Retinal pigment epithelial cell (primary cell): ENCODE data around the gene WNT9A.
"Not testable (repeated sequence)": the region's sequence is repeated elsewhere in the genome, so short reads cannot be mapped to it uniquely, and the experiment has no call there.

Source experiments
- DNase-seq: peaks from one replicate; pipeline ENCODE4 v3.0.0-alpha.2; 2010; ENCODE audit warnings: low read depth
- H3K4me3 ChIP-seq: 2 replicates; pipeline ENCODE4 v1.5.1; 2011; ENCODE audit warnings: mild to moderate bottlenecking, low read length, control low read depth, moderate library complexity
- CTCF ChIP-seq: conservative IDR thresholded peaks from 2 replicates; pipeline ENCODE4 v1.5.1; 2011; ENCODE audit warnings: low read depth, low read length, control low read depth, inconsistent platforms

The WNT9A gene

GRCh38 chr1:227883641-227884301 is 64.0 kb downstream of the WNT9A start:
- DNase-seq: no peak
- no peak overlapping the region for H3K4me3 ChIP-seq
- no peak for TF ChIP-seq CTCF

GRCh38 chr1:227883073-227883520 is 64.6 kb downstream of the WNT9A start:
- H3K4me3 ChIP-seq: no peak overlapping the region
- no peak for TF ChIP-seq CTCF
- no peak for DNase-seq

GRCh38 chr1:227880342-227880924 is 67.3 kb downstream of the WNT9A start:
- DNase-seq: no peak
- TF ChIP-seq CTCF: no peak
- no peak overlapping the region for H3K4me3 ChIP-seq

GRCh38 chr1:227877810-227878209 is 69.9 kb downstream of the WNT9A start:
- not testable (repeated sequence) for DNase-seq, H3K4me3 ChIP-seq

- not testable (repeated sequence) for H3K4me3 ChIP-seq, DNase-seq
Measured at GRCh38 chr1:227871892-227872291, 75.8 kb downstream of the WNT9A start.

- no peak for DNase-seq
- H3K4me3 ChIP-seq: no peak overlapping the region
- TF ChIP-seq CTCF: no peak
Measured at GRCh38 chr1:227870366-227870765, 77.4 kb downstream of the WNT9A start.

- DNase-seq: no peak
- H3K4me3 ChIP-seq: no peak overlapping the region
- TF ChIP-seq CTCF: no peak
Measured at GRCh38 chr1:227869851-227870305, 77.9 kb downstream of the WNT9A start.

- TF ChIP-seq CTCF: no peak
- no peak overlapping the region for H3K4me3 ChIP-seq
- DNase-seq: no peak
Measured at GRCh38 chr1:227869279-227869842, 78.4 kb downstream of the WNT9A start.
